NCI-H1930 (cell line): ENCODE data around the gene AKTIP.

Source experiments
- DNase-seq, 2 experiments: peaks; one replicate each; lab custom pipeline; 2025; lab: John Stamatoyannopoulos, UW

AKTIP gene

GRCh38 chr16:53480394-53480793 lies 22.6 kb downstream of the AKTIP start:
- DNase-seq: no peak

- DNase-seq: no peak
Observed at GRCh38 chr16:53478965-53479364, 24.0 kb downstream of the AKTIP start.

- DNase-seq: no peak
Observed at GRCh38 chr16:53476867-53477266, 26.1 kb downstream of the AKTIP start.

- DNase-seq: no peak
Observed at GRCh38 chr16:53465606-53466280, 37.3 kb downstream of the AKTIP start.

- no peak for DNase-seq
Observed at GRCh38 chr16:53458635-53459034, 44.4 kb downstream of the AKTIP start.

GRCh38 chr16:53457670-53458069 lies 45.3 kb downstream of the AKTIP start:
- no peak for DNase-seq

GRCh38 chr16:53456625-53457024 lies 46.4 kb downstream of the AKTIP start:
- no peak for DNase-seq

- DNase-seq: no peak
Observed at GRCh38 chr16:53453928-53454327, 49.1 kb downstream of the AKTIP start.

- DNase-seq: no peak
Observed at GRCh38 chr16:53449816-53450517, 53.0 kb downstream of the AKTIP start.

- no peak for DNase-seq
Observed at GRCh38 chr16:53446090-53446489, 56.9 kb downstream of the AKTIP start.

- DNase-seq: no peak
Observed at GRCh38 chr16:53445534-53445933, 57.5 kb downstream of the AKTIP start.
